ENCODE measurements around the gene FAM53C.
"Not testable (repeated sequence)": the region's sequence is repeated elsewhere in the genome, so short reads cannot be mapped to it uniquely, and the experiment has no call there.

Gene FAM53C

DNA sequence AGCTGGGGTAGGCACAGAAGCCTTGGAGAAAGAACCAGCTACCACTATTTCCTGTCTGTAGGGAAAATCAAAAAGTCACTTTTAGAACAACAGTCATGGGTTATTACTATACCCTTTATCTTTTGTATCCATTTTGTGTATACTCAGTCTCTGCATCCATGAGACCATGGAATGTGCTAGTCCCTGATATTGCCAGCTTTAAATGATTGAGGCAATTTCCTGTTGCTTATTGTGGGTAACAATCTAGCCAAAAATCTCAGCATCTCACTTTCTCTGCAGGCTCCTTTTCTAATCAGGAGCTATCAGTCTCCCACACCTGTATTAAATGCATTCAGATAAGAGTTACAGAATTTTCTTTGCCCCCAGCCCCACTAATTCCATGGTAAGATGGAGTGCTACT is 13.5 kb downstream of the FAM53C start:
- FAIRE-seq: no peak

DNA sequence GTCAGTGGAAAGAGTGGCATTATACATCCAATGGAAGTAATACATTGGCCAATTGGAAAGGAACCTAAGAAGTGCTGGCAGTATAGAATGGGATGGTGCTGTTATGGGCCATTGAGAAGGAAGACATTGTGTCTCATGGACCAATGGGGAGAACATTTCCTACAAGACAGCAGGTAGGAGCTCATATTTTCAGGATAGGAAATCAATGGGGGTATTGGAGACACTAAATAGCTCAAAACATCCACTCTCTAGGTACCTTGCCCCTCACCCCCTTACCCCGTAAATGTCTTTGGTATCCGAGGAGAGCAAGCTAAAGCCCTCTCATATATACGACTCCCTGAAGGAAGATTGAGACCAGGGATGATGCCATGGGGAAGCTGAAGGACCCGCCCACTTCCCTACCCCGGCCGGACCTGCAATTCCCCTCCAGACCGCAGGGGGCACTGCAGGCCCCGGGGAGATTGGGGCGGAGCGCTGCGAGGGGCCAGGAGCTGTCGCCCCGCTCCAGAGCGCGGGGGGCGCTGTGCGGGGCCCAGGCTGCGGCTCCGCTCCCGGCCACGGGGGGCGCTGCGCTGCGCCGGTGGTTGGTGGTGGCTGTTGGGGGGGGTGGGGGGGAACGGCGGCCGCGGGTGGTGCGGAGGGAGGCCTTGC is 14.1 kb downstream of the FAM53C start, which contains the start of gene KDM3B:
Gene KDM3B (plus strand): TSS at position 615 of the 651 bp plus-strand sequence. CDS start 111 bp downstream, outside the sequence.
- FAIRE-seq: no peak

DNA sequence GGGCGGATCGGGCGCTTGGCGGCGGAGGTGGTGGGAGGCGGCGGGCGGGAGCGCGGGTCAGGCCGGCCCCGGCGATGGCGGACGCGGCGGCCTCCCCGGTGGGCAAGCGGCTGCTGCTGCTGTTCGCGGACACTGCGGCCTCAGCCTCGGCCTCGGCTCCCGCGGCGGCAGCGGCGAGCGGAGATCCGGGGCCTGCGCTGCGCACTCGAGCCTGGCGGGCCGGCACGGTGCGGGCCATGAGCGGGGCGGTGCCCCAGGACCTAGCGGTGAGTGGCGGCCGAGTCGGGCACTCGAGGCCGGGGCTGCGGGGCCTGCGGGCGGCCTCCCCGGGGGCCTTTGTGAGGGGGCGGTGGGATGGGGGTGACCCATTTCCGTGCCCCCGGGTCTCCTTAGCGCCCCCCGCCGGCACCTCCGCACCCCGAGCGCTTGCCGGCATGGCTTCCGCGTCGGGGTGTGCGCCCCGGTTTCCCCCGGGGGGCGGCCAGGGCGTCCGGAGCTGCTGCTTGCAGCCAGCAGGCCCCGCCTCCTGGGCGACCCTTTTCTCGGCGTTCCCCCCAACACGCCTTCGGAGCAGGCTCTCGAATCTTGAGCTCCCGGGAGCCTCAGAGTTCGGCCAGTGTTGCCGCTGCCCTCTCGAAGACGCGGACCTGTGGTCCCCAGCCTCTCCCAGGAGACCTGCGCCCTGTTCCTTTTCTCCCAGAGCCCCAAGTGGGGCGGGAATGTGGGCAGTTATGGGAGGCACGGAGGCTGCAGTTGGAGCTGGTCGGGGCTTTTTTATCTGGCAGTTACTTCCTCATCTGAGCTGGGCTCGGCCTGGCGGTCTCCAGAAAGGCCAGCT is 14.9 kb downstream of the FAM53C start:
- FAIRE-seq: no peak

DNA sequence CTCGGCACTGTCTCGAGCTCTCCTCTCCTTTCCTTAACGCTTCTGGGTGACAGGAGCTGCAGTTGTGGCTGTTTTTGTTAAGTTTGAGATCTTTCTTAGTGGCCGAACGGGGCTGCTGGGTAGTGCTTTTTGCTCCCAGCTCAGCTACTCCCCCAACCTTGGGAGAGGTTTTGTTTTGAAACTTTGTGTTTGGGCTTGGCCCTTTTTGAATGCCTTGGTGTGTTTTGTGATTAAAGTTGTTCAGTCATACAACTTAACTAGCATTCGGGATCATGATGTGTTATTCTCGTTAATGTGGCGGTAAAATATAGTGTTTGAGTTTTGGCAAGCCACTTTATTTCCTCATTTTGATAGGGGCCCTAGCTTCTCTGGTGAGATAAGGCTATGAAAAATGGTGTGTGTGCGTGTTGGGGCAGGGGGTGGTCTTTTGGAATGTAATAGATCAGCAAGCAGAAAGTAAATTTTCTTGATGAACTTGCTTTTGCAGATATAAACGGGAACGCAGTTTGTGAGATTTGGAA is 15.6 kb downstream of the FAM53C start:
- no peak for FAIRE-seq

DNA sequence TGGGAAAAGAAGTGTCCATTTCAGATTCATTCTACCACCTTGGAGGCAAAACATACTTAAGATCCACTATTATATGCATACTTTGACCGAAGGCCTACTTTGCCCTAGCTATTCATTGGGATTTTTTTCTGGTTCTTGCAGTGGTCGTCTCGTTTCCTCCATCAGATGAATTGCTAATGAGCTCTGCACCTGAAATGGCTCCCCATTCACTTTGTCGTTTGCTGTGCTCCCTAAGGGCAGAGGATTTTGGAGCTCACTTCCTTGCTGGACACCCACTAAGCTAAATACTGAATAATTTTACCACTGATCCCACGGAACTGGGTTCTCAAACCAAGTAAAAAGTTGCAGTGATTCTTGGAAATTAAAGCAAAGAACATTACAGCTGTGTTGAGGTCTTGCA is 16.3 kb downstream of the FAM53C start:
- FAIRE-seq: no peak

DNA sequence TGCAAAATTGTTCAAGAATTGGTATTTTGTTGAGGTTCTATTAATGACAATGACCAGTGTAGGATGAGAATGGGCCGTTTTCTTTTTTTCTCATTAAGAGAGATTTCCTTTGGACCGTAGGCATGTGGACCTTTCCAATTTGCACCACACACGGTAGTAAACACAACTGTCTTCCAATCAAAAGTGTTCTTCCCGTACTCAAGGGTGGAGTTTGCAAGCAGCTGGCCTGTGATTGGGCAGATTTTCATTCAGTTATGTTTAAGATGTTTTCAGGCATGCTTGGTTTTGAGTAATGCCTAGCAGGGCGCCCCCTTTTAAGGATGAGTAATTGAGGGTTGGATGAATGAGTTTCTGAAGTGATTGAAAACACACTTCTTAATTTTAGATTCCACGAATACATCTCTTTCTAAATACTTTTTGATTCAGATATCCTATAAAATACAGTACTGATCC is 16.9 kb downstream of the FAM53C start:
- FAIRE-seq: peak; percentile 21

DNA sequence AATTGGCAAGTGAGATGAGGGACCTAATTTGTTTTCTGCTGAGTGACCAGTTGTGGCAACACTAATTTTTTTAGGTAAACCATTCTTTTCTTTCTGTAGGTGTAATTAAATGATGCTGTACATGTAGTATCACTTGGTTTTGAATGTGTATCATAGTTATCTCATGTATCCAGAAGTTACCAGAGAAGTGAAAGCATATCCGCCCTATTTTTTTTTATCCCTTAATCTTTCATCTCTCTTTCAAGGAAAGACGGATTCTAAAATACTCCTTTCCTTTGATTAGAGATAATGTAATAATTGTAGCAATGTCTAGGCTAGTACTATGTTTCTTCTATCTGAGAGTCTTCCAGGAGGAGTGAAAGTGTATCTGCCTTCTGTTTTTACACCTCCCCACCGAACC is 21.6 kb downstream of the FAM53C start:
- no peak for FAIRE-seq

DNA sequence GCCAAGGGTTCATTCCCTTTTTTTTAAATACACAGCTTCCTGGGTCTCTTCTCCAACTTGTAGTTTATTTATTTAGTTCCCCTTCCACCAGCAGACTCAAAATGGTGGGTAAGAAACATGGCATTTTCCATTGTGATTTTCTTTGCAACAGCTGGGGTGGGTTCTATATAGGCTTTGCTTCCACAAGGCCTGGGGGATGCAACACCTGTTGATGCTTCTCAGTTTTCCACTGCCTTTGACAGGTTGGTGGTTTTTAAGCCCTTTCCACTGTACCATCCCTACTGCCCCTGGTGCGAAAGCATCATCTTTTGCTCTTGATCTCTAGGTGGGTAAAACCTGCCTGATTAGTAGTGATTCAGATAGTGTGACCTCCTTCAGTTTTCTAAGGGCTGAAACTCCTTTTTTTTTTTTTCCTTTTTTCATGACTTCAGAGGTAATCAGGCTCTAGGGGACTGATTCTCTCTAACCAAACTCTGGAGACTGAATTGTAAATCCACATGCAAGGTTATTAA is 22.9 kb downstream of the FAM53C start:
- no peak for FAIRE-seq

DNA sequence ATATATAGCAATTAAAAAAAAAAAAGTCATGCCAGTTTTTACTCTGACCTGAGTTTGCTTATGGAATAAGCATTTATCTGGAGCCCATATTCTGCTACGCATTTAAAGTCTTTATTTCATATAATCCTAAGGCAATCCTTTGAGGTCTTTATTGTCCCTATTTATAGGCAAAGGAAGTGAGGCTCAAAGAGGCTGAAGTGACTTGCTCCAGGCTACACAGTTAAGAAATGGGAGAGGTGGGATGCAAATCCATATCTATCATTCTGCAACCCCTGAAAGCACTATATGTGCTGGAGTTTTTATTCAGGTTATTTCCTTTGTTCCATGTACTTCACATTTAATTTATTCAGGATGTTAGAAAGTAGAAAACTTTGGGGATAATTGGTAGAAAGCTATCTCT is 26.5 kb downstream of the FAM53C start:
- no peak for FAIRE-seq

DNA sequence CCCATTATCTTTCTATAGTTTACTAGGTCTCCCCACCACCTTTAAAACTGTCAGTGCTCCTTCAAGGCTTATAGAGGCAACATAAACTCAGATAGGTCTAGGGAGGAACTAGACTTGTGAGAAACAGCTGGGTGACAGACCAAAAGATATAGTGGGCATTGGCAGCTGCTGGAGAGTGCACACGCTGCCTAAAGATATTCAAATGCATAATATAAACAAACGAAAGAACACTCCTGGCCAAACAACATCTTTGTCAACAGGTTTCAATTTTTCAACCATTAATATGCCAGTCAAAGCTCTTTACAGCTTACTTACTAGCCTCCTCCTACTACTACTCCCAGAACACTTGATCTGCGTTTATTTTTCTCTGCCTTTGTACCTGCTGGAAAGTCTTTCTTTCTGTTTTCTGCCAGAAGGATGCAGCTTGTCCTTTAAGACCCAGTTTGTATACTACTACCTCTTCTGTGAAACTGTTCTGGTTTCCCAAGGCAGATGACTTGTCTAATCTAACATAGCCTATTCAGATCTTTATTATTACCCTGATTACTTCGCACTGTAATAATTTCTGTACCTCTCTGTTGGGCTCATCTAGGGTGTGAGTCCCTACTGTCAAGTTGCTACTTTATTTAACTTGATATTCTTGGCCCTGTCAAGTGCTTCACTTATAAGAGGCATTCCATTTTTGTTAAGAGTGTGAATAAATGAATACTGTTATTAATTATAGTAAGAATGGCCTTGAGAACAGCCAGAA is 28.7 kb downstream of the FAM53C start:
- no peak for FAIRE-seq

DNA sequence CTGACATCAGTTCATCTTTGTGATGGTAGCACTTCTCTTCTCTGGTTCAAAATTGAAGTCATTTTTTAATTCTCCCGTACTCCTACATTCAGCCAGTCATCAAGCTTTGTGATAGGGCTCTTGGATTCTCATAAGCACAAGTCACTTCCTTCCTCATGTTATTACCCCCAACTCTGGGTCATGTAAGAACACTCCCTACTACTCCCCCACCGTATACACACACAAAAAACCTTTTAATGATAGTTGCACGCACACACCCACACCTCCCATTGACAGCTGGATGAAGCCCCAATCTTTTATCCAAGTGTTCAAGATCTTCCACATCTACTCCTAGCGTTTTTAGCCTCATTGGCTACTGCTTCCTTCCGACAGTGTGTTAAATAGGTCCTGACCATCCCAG is 31.2 kb downstream of the FAM53C start:
- no peak for FAIRE-seq

DNA sequence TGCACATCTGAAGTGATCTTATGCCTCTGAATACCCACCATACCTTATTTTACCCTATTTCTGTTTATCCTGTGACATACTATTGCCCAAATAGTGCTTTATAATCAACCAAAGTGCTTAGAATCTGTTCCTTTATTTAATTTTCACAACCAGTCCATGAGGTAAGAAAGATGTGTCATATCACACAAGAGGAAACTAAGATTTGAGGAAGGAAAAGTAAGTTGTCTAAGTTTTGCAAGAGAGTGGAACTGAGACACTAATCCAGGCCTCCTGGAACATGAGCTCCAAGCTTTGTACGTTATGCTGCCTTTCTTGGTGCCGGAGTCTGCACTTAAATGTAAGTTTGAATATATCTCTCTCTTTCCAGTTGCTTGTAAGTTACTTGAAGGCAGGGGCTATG is 31.6 kb downstream of the FAM53C start:
- no peak for FAIRE-seq

DNA sequence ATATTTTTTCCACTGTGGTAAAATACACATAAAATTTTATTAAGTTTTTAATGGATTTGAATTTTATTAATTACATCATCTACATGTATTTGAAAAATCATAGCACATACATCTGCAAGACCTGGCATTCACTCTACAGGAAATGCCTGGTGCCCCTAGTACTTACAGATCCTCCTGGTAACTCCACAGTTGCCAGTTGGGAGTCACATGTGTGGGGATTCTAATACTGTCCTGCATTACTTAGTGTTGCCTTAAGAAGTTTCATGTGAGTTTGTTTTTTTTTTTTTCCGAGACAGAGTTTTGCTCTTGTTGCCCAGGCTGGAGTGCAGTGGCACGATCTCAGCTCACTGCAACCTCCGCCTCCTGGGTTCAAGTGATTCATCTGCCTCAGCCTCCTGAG is 32.5 kb downstream of the FAM53C start:
- no peak for FAIRE-seq

DNA sequence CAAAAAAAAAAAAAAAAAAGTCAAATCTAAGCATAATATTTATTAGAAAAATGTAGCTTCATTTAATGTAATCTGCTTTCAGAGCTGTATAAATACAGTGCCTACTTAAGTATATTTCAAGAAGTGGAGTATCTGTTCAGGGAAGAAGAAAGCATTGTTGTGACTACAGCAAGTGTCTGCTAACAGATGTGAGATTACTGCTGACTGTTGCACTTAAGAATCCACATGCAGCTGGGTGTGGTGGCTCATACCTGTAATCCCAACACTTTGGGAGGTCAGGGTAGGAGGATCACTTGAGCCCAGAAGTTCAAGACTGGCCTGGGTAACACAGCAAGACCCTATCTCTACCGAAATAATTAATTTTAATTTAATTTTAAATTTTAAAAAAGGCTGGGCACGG is 33.4 kb downstream of the FAM53C start:
- no peak for FAIRE-seq

DNA sequence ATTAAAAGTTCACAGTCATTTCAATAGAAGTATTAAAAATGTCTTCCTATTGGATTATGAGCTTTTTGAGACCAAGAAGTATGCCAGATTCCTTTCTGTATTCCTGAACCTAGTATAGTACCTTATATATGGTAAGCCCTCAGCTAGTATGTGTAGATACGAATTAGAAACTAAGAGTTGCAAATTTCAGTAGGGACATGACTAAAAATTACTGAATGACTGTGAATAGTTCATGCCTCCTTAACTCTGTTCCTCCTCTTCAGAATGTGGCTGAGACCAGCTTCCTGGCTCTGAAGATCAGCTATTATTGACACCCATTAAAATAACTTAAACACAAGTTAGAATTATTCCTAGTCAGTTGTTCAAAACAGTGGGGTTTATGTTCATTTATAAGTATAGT is 34.2 kb downstream of the FAM53C start:
- FAIRE-seq: no peak

DNA sequence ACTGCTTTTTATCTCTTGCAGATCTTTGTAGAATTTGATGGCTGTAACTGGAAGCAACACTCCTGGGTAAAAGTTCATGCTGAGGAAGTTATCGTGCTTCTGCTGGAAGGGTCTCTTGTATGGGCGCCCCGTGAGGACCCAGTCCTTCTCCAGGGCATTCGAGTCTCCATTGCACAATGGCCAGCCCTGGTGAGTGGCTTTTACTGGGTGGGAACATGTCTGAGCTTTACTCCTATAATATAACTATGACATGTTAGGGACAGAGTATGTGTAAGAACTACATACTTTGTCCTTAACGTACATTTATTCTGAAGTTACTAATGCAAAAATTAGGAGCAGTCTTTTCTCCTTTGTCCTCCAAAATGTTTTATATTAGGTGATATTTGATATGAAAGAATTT is 34.6 kb downstream of the FAM53C start:
- FAIRE-seq: no peak

DNA sequence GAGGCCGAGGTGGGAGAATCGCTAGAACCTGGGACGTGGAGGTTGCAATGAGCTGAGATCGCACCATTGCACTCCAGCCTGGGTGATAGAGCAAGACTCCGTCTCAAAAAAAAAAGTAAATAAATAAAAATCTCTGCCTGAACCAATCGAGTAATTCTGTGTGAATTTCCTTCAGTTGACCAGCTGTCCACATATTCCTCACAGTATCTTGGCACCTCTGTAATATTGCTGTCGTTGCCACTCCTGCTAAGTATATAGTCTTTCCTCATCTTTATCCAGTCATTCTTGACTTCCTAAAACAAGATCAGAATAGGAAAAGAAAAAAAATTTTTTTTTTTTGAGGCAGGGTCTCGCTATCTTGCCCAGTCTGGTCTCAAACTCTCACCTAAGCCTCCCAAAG is 44.3 kb downstream of the FAM53C start:
- no peak for FAIRE-seq

DNA sequence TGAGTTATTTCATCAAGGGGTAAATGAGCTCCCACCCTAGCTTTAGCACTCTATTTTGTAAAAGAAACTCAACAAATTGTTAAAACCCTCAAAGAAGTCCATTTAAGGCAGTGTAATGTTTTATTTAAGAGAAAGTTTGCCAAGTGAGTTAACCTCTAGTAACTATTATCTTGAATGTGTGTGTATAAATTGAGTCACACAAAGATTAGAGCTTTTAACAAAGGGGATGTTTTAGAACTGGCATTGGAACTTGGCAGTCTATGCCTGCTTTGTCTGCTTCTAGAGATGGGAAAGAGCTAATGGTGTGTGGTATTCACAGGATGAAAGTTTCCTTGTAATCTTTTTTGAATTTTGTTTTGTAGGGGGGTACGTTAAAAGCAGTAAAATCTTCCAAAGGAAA is 47.6 kb downstream of the FAM53C start:
- no peak for FAIRE-seq

DNA sequence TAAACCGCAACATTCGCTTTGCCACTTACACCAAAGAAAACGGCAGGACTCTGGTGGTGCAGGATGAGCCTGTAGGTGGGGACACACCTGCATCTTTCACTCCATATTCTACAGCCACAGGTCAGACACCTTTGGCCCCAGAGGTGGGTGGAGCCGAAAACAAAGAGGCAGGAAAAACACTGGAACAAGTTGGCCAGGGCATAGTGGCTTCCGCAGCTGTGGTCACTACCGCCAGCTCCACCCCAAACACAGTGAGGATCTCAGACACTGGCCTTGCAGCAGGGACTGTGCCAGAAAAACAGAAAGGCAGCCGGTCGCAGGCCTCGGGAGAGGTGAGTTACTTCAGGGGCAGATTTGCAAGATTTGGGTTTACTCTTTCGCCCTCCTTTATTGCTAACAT is 48.2 kb downstream of the FAM53C start:
- FAIRE-seq: no peak

DNA sequence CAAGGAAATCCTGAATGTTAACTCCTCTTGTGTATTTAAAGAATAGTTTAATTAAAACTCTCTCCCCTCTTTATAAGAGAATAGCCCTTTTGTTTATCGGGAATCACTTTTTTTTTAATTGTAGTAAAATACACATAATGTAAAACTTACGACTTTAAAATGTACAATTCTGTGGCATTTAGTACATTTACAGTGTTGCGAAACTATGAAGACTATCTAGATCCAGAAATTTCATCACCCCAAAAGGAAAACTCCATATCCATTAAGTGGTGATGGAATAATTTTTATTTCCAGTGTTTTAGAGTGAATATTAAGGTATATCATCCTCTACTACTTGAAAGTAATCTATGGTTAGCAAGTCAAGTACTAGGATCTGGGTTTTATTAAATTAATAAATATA is 51.3 kb downstream of the FAM53C start:
- FAIRE-seq: no peak

DNA sequence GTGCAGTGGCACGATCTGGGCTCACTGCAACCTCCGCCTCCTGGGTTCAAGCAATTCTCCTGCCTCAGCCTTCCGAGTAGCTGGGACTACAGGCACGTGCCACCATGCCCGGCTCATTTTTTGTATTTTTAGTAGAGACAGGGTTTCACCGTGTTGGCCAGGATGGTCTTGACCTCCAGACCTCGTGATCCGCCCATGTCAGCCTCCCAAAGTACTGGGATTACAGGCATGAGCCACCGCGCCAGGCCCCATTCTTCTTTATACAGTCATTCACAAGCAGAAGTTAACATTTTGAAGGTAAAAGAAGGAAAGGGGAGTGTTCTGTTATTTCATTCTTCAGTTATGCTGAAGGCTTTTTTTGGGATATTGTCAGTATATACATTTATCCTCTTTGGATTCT is 51.8 kb downstream of the FAM53C start:
- FAIRE-seq: not testable (repeated sequence)

DNA sequence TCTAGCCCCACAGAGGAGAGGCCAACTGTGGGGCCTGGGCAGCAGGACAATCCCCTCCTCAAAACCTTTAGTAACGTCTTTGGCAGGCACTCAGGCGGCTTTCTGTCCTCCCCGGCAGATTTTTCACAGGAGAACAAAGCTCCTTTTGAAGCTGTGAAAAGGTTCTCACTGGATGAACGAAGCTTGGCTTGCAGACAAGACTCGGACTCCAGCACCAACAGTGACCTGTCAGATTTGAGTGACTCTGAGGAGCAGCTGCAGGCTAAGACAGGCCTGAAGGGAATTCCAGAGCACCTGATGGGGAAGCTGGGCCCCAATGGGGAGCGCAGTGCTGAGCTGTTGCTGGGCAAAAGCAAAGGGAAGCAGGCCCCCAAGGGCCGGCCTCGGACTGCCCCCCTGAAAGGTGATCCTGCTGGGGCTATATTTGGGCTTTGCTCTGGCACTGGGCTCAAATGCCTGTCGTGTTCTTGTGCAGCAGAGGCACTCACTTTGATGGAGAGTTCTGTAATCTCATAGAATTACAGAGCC is 53.9 kb downstream of the FAM53C start:
- no peak for FAIRE-seq

Data from endometrium (tissue), 2 donors.